Measurements from ENCODE around the gene AIG1.

The AIG1 gene

GRCh38 chr6:143258945-143259344 is 198.3 kb downstream of the AIG1 start:
- DNase-seq (ENCODE audit: extremely low read depth, low read depth): no peak
- no peak for TF ChIP-seq CTCF (IDR thresholded peaks at IDR 0.05; ENCODE audit: low read depth, low read length)

- TF ChIP-seq CTCF (IDR thresholded peaks at IDR 0.05; ENCODE audit: low read depth, low read length): no peak
- DNase-seq (ENCODE audit: extremely low read depth, low read depth): no peak
Observed at GRCh38 chr6:143260857-143261256, 200.2 kb downstream of the AIG1 start.

- TF ChIP-seq CTCF (IDR thresholded peaks at IDR 0.05; ENCODE audit: low read depth, low read length): no peak
- no peak for DNase-seq (ENCODE audit: extremely low read depth, low read depth)
Observed at GRCh38 chr6:143261899-143262436, 201.3 kb downstream of the AIG1 start.

GRCh38 chr6:143262859-143263258 is 202.2 kb downstream of the AIG1 start:
- DNase-seq (ENCODE audit: extremely low read depth, low read depth): no peak
- TF ChIP-seq CTCF (IDR thresholded peaks at IDR 0.05; ENCODE audit: low read depth, low read length): no peak

GRCh38 chr6:143264379-143264778 is 203.7 kb downstream of the AIG1 start:
- DNase-seq (ENCODE audit: extremely low read depth, low read depth): no peak
- no peak for TF ChIP-seq CTCF (IDR thresholded peaks at IDR 0.05; ENCODE audit: low read depth, low read length)

GRCh38 chr6:143264986-143265764 is 204.5 kb downstream of the AIG1 start:
- DNase-seq (ENCODE audit: extremely low read depth, low read depth): no peak
- TF ChIP-seq CTCF (IDR thresholded peaks at IDR 0.05; ENCODE audit: low read depth, low read length): no peak

- no peak for DNase-seq (ENCODE audit: extremely low read depth, low read depth)
- TF ChIP-seq CTCF (IDR thresholded peaks at IDR 0.05; ENCODE audit: low read depth, low read length): no peak
Observed at GRCh38 chr6:143267760-143268159, 207.1 kb downstream of the AIG1 start.

All from AG09319 (cell line).